ENCODE measurements around the gene CSAG2. TPM values are rescaled to one million over a fixed set of nuclear protein-coding genes. Genes with fewer than 3 reads are reported as not detected.
"Not testable (repeated sequence)": the region's sequence is repeated elsewhere in the genome, so short reads cannot be mapped to it uniquely, and the experiment has no call there.

Gene CSAG2
- total RNA-seq, result not detected in 2 replicates

DNA sequence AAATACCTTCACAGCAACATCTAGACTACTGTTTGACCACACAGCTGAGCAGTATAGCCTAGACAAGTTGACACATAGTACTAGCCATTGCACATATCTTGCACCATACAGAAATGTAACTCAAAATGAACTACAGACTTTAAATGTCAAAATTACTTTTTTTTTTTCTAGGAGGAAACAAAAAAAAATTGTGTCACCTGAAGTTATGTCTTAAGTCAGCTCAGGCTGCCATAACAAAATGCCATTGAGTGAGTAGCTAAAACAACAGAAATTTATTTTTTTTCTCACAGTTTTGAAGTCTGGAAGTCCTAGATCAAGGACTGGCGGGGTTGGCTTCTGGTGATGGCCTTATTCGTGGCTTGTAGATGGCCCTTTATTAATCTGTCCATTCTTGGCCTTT is at the start of gene CSAG2:
Gene CSAG2, minus strand, starts transcription at position 101 of the 400 bp plus-strand sequence. CDS start 161 bp downstream, outside the sequence.
- DNase-seq (ENCODE audit: low read depth in 2 of 2), result not testable (repeated sequence)

DNA sequence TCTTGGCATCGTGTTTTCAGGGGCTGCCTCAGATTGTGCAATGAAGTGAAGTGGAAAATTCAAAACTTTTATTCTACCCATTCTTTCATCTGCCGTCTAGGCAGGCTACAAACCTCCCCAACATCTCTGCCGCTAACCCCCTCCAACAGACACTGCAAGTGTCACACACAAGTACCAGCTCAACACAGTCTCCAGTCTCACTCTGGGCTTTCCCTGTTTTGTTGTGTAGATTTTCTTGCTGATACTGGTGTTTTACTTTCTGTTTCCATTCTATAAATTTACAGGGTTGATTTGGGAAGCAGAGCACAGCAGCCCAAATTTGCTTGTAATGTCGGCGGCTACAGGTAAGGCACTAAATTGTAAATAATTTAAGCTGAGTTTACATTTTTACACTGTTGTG is 45.8 kb upstream of the CSAG2 start:
- not testable (repeated sequence) for DNase-seq (ENCODE audit: low read depth in 2 of 2)

DNA sequence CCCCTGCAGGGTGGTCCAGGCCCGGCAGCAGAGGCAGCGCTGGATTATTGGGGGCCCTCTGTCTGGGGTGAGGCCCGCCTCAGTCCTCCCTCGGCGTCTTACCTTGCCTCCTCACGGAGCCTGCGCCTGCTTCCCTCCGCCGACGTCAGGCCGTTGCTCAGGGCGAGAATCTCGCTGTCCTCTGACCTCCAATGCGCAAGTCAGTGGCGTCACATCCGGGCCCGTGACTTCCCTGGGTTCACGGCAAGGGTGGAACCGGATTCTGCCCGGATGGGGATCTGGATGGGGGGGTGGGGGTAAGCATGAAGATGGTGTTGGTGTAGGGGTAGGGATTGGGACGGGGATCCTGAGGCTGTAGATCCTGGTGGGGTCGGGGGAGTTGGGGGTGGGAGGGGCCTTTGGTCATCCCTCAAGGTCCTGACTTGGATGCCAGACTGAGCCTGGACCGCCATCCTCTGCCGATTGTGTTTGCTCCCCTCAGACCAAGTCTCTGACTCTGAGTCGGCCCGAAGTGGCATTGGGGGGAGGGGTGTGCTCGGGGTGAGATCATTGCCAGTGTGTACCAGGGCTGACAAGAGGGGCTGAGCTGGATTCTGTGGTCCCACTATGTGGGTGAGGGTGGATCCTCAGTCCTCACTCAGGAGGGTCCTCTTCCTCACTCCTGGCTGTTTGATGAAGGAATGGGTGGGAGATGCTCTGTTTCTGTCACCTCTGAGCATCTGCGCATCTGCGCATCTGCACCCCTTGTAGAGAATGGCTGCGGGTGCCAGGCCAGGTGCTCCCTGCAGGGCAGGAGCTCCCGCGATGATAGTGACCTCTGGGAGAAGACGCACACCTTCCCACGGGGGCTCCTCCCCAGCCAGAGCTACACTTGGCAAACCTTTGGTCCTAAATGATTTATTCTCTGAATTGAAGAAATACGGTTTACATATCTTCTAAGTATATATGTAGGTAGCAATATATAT is 44.9 kb upstream of the CSAG2 start, which contains the start of gene MAGEA2:
Gene MAGEA2, minus strand, starts transcription at position 157 of the 965 bp plus-strand sequence. CDS start 2,479 bp downstream, outside the sequence.
- DNase-seq (ENCODE audit: low read depth in 2 of 2), result not testable (repeated sequence)

DNA sequence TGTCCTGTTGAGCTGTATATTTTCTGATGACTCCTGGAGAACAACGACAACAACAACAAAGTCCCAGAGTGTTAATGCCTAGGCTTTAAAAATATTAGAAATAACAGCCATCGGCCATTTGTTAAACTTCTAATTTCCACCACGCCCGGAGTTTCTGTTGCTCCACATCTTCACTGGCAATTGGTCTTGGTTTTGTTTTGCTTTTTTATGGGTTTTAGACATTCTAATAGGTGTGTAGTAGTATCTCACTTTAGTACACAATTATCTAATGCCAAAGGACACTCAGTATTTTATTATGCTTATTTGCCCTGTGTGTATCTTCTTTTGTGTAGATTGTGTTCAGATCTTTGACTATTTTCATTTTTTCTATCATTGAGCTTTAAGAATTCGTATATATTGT is 29.5 kb upstream of the CSAG2 start:
- no peak for DNase-seq (ENCODE audit: low read depth in 2 of 2)

DNA sequence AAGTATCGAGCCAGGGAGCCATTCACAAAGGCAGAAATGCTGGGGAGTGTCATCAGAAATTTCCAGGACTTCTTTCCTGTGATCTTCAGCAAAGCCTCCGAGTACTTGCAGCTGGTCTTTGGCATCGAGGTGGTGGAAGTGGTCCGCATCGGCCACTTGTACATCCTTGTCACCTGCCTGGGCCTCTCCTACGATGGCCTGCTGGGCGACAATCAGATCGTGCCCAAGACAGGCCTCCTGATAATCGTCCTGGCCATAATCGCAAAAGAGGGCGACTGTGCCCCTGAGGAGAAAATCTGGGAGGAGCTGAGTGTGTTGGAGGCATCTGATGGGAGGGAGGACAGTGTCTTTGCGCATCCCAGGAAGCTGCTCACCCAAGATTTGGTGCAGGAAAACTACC is 27.5 kb upstream of the CSAG2 start:
- DNase-seq (ENCODE audit: low read depth in 2 of 2), result not testable (repeated sequence)

DNA sequence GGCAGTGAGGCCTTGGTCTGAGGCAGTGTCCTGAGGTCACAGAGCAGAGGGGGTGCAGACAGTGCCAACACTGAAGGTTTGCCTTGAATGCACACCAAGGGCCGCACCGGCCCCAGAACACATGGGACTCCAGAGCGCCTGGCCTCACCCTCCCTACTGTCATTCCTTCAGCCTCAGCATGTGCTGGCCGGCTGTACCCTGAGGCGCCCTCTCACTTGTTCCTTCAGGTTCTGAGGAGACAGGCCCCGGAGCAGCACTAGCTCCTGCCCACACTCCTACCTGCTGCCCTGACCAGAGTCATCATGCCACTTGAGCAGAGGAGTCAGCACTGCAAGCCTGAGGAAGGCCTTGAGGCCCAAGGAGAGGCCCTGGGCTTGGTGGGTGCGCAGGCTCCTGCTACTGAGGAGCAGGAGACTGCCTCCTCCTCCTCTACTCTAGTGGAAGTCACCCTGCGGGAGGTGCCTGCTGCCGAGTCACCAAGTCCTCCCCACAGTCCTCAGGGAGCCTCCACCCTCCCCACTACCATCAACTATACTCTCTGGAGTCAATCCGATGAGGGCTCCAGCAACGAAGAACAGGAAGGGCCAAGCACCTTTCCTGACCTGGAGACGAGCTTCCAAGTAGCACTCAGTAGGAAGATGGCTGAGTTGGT is 26.9 kb upstream of the CSAG2 start:
- DNase-seq (ENCODE audit: low read depth in 2 of 2), result no peak

DNA sequence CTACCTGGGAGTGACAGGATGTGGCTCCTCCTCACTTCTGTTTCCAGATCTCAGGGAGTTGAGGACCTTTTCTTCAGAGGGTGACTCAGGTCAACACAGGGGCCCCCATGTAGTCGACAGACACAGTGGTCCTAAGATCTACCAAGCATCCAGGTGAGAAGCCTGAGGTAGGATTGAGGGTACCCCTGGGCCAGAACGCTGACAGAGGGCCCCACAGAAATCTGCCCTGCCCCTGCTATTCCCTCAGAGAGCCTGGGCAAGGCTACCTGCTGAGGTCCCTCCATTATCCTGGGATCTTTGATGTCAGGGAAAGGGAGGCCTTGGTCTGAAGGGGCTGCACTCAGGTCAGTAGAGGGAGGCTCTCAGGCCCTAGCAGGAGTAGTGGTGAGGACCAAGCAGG is 26.0 kb upstream of the CSAG2 start:
- no peak for DNase-seq (ENCODE audit: low read depth in 2 of 2)

DNA sequence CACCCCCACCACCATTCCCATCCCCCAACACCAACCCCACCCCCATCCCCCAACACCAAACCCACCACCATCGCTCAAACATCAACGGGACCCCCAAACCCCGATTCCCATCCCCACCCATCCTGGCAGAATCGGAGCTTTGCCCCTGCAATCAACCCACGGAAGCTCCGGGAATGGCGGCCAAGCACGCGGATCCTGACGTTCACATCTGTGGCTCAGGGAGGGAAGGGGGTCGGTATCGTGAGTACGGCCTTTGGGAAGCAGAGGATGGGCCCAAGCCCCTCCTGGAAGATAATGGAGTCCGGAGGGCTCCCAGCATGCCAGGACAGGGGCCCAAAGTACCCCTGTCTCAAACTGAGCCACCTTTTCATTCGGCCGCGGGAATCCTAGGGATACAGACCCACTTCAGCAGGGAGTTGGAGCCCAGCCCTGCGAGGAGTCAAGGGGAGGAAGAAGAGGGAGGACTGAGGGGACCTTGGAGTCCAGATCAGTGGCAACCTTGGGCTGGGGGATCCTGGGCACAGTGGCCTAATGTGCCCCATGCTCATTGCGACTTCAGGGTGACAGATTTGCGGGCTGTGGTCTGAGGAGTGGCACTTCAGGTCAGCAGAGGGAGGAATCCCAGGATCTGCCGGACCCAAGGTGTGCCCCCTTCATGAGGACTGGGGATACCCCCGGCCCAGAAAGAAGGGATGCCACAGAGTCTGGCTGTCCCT is 25.2 kb upstream of the CSAG2 start:
- not testable (repeated sequence) for DNase-seq (ENCODE audit: low read depth in 2 of 2)

DNA sequence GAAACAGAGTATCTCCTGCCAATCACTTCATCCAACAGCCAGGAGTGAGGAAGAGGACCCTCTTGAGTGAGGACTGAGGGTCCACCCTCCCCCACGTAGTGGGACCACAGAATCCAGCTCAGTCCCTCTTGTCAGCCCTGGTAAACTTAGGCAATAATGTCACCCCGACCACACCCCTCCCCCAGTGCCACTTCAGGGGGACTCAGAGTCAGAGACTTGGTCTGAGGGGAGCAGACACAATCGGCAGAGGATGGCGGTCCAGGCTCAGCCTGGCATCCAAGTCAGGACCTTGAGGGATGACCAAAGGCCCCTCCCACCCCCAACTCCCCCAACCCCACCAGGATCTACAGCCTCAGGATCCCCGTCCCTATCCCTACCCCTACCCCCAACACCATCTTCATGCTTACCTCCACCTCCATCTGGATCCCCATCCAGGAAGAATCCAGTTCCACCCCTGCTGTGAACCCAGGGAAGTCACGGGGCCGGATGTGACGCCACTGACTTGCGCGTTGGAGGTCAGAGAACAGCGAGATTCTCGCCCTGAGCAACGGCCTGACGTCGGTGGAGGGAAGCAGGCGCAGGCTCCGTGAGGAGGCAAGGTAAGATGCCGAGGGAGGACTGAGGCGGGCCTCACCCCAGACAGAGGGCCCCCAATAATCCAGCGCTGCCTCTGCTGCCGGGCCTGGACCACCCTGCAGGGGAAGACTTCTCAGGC is 24.3 kb upstream of the CSAG2 start, which contains the start of the genes CSAG1 and MAGEA12:
Gene CSAG1, minus strand, starts transcription at position 461 of the 715 bp plus-strand sequence. CDS start 1,261 bp downstream, outside the sequence.
Gene MAGEA12, plus strand, starts transcription at position 497 of the 715 bp plus-strand sequence. CDS start 2,405 bp downstream, outside the sequence.
- no peak for DNase-seq (ENCODE audit: low read depth in 2 of 2)

DNA sequence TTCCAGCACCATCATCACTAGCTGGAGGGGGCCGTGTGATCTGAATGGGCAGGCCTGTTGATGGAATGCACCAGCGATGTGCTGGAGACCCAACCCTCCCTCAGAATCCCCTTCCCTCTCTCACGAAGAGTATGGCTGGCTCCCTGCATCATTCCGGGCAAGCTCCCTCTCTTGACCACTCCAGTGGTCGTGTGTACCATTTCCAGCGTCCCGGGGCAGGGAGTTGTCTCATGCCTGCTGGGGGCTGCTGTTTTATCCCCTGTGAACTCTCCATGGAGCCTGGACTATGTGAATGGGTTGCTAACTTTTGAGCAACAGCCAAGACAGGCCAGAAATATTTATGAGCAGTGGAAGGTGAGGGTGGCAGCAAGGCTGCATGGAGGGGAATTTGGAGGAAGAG is 16.3 kb upstream of the CSAG2 start:
- no peak for DNase-seq (ENCODE audit: low read depth in 2 of 2)

DNA sequence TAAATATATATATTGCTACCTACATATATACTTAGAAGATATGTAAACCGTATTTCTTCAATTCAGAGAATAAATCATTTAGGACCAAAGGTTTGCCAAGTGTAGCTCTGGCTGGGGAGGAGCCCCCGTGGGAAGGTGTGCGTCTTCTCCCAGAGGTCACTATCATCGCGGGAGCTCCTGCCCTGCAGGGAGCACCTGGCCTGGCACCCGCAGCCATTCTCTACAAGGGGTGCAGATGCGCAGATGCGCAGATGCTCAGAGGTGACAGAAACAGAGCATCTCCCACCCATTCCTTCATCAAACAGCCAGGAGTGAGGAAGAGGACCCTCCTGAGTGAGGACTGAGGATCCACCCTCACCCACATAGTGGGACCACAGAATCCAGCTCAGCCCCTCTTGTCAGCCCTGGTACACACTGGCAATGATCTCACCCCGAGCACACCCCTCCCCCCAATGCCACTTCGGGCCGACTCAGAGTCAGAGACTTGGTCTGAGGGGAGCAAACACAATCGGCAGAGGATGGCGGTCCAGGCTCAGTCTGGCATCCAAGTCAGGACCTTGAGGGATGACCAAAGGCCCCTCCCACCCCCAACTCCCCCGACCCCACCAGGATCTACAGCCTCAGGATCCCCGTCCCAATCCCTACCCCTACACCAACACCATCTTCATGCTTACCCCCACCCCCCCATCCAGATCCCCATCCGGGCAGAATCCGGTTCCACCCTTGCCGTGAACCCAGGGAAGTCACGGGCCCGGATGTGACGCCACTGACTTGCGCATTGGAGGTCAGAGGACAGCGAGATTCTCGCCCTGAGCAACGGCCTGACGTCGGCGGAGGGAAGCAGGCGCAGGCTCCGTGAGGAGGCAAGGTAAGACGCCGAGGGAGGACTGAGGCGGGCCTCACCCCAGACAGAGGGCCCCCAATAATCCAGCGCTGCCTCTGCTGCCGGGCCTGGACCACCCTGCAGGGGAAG is 5.0 kb upstream of the CSAG2 start, which contains the start of gene MAGEA2B:
Gene MAGEA2B, plus strand, starts transcription at position 814 of the 973 bp plus-strand sequence. CDS start 2,479 bp downstream, outside the sequence.
- DNase-seq (ENCODE audit: low read depth in 2 of 2), result not testable (repeated sequence)

DNA sequence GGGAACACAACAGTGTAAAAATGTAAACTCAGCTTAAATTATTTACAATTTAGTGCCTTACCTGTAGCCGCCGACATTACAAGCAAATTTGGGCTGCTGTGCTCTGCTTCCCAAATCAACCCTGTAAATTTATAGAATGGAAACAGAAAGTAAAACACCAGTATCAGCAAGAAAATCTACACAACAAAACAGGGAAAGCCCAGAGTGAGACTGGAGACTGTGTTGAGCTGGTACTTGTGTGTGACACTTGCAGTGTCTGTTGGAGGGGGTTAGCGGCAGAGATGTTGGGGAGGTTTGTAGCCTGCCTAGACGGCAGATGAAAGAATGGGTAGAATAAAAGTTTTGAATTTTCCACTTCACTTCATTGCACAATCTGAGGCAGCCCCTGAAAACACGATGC is 4.1 kb upstream of the CSAG2 start:
- not testable (repeated sequence) for DNase-seq (ENCODE audit: low read depth in 2 of 2)

GRCh38 chrX:152706500-152706899 is 2.6 kb downstream of the CSAG2 start:
- not testable (repeated sequence) for DNase-seq (ENCODE audit: low read depth in 2 of 2)

- not testable (repeated sequence) for DNase-seq (ENCODE audit: low read depth in 2 of 2)
Observed at GRCh38 chrX:152700390-152700789, 8.7 kb downstream of the CSAG2 start.

GRCh38 chrX:152697952-152698931 is 10.8 kb downstream of the CSAG2 start, which contains the start of gene MAGEA3:
Gene MAGEA3 (plus strand): TSS chrX:152698794. CDS start chrX:152700833, 2,039 bp downstream.
- DNase-seq (ENCODE audit: low read depth in 2 of 2), result not testable (repeated sequence)

DNA sequence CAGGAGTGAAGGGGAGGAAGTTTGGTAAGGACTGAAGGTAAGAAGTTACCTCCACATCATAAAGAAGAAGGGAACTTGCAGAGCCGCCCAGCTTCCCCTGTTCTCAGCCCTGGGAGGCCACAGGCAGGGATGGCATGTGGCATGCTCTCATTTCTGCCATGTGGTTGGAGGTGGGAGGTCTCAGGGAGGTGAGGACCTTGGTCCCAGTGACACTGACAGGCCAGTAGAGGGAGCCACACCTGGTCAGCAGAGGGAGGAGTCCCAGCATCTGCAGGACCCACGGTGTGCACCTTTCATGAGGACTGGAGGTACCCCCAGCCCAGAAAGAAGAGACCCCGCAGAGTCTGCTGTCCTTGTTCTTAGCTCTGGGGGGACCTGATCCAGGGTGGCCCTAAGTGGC is 28.1 kb downstream of the CSAG2 start:
- DNase-seq (ENCODE audit: low read depth in 2 of 2), result not testable (repeated sequence)

- not testable (repeated sequence) for DNase-seq (ENCODE audit: low read depth in 2 of 2)
Observed at GRCh38 chrX:152674652-152675051, 34.4 kb downstream of the CSAG2 start.

GRCh38 chrX:152674135-152674534 is 34.9 kb downstream of the CSAG2 start:
- no peak for DNase-seq (ENCODE audit: low read depth in 2 of 2)

Measured in dermis microvascular lymphatic vessel endothelial cell (primary cell).